Measurements from ENCODE around the gene AKR1B1. TPM values are rescaled to one million over a fixed set of nuclear protein-coding genes. Genes with fewer than 3 reads are reported as not detected.

The AKR1B1 gene
- total RNA-seq, 4 donors from 2014 or later: 90.4 to 147 (median 123) TPM

DNA sequence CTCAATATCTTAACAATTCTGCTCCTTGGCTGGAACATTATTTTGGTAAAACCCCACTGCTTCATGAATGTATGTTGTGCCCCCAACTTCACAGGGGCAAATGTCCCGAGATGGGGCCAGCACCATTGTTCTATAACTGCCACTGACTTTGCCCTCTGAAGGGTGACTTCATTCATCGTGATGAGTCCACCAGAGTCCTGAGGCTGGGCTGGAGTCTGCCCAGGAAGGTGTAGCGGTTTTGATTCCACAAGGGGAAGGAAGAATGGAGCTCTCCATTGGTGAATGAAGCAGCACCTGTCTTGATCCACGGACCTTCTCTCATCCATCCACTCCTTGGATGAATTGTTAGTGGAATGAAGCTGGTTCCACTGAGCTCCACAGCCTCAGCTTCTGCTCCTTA, 18.4 kb downstream of the AKR1B1 start:
- TF ChIP-seq, protein P1, sequence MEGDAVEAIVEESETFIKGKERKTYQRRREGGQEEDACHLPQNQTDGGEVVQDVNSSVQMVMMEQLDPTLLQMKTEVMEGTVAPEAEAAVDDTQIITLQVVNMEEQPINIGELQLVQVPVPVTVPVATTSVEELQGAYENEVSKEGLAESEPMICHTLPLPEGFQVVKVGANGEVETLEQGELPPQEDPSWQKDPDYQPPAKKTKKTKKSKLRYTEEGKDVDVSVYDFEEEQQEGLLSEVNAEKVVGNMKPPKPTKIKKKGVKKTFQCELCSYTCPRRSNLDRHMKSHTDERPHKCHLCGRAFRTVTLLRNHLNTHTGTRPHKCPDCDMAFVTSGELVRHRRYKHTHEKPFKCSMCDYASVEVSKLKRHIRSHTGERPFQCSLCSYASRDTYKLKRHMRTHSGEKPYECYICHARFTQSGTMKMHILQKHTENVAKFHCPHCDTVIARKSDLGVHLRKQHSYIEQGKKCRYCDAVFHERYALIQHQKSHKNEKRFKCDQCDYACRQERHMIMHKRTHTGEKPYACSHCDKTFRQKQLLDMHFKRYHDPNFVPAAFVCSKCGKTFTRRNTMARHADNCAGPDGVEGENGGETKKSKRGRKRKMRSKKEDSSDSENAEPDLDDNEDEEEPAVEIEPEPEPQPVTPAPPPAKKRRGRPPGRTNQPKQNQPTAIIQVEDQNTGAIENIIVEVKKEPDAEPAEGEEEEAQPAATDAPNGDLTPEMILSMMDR (IDR thresholded peaks at IDR 0.05; ENCODE audit: low read depth): no peak

DNA sequence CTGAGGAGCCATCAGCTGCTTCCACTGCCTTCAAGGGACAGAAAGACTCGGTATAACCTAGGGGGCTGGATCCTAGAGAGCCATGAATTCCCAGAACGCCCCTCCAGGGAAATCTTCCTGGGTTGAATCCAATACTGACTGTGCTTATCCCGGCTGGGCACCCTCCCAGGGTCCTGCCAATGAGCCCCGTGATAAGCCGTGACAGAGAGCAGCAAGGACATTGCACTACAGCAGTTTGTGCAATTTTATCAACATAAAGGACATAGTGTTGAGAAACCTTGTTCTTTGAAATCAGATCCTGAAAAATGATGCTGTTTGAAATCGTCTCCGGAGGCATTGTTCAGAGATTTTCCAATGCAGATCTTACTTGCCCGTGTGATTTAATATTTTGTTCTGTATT, 18.8 kb downstream of the AKR1B1 start:
- TF ChIP-seq, protein P1 (IDR thresholded peaks at IDR 0.05; ENCODE audit: low read depth): no peak

DNA sequence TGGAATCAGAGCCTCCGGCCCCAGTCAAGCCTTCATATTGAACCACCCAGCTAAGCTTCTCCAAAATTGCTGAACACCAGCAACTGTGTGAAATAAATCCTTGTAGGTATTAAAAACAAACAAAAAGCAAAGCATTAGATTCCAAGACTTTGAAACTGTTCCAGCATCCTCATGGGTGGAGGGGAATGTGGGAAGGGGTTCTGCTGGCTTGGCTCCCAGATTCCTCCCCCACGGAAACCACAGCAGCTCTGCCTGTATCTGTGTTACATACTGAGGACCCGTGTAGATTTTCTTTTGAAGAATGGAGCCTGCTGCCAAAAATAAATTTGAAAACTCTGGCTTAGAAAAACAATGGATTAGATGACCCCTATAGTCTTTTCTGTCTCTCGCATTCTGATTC, 20.0 kb downstream of the AKR1B1 start:
- TF ChIP-seq, protein P1 (IDR thresholded peaks at IDR 0.05; ENCODE audit: low read depth): no peak

DNA sequence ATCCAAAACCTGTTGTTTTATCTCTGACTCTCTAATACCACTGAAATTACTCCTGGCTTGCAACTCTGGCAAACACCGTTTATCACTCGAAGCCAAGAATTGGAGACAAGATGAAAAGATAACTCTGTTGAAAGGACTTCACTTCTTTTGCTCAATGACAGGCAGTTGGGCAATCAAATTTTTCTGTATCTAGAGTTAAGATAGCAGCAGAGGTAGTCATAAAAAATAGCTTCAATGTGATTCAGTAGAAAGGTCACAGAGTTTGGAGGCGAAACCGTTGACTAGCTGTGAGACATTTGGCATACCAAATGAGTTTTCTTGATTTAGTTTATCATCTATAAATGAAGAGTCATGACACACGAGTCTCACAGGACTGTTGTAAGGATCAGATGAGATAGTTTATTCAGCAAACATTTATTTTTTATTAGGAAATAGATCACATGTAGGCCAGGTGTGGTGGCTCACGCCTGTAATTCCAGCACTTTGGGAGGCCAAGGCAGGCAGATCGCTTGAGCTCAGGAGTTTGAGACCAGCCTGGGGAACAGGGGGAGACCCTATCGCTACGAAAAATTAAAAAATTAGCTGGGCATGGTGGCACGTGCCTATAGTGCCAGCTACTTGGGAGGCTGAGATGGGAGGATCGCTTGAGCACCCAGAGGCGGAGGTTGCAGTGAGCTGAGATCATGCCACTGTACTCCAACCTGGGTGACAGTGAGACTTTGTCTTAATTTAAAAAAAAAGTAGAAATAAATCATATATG, 23.6 kb downstream of the AKR1B1 start:
- TF ChIP-seq, protein P1 (IDR thresholded peaks at IDR 0.05; ENCODE audit: low read depth): no peak

DNA sequence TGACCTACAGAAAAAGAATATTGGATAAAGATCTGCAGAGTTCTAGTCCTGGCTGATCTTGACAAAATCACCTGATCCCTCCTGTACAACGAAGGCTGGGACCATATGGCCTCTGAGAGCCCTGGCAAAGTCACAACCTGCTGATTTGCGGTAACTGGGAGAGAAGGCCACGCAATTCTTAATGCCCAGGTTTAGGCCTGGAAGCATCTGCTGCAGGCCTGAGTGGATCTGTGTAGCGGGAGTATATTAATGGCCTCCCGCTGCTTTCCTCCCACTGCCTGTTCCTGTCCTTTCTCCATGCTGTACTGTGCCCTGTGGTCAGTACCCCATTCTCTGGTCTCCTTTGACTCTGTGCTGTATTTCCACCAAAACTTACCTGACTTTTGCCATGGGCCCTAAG, 24.2 kb downstream of the AKR1B1 start:
- TF ChIP-seq, protein P1 (IDR thresholded peaks at IDR 0.05; ENCODE audit: low read depth): no peak

DNA sequence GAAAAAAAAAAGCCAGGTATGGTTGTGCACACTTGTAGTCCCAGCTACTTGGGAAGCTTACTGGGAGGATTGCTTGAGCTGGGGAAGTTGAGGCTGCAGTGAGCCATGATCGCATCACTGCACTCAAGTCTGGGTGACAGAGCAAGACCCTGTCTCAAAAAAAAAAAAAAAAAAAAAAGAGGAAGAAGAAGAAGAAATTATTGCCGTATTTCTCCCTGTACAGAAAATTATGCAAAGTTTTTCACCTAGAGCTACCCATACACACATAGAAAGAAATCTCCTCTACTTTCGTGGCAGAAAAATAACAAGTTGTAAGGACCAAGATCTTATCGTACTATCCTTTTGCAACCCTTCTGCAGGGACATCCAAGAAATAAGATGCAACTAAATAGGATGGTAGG, 25.5 kb downstream of the AKR1B1 start:
- TF ChIP-seq, protein P1 (IDR thresholded peaks at IDR 0.05; ENCODE audit: low read depth): no peak

DNA sequence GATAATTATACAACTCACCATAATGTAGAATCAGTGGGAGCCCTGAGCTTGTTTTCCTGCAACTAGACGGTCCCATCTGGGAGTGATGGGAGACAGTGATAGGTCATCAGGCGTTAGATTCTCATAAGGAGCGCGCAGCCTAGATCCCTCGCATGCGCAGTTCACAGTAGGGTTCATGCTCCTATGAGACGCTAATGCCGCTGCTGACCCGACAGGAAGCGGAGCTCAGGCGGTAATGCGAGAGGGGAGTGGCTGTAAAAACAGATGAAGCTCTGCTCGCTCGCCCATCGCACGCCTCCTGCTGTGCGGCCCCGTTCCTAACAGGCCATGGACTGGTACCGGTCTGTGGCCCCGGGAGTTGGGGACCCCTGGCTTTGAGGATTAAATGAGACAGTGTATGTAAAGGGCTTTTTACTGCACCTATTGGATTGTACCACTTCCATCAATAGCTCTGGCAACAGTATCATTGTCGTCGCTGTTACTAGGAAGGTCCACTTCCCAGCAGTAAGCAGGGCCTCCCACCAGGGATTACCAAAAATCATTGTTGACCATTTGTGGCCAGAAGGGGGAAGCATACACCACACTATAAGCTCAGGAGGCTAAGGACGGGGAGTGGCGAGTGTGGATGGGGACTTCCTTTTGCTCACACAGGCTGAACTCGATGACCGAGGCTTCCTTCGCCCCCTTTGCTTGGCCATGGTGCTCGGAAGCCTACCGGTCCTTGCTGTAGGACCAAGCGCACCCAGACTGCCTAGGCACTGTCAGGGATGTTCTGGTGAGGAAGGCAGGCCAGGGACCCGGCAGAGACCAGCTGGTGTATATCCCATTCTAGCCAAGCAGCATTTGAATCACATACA, 26.4 kb downstream of the AKR1B1 start:
- TF ChIP-seq, protein P1 (IDR thresholded peaks at IDR 0.05; ENCODE audit: low read depth): no peak

Data from subcutaneous adipose tissue (tissue), 4 donors.